NCI-H82 treated with DMSO at 0.1 percent for 48 hours (cell line): Measurements from ENCODE around the gene SH3RF2.

Experiments used
- DNase-seq: peaks from one replicate; lab custom pipeline; 2025; ENCODE audit not compliant: unreplicated experiment; lab: John Stamatoyannopoulos, UW

The SH3RF2 gene

GRCh38 chr5:145921211-145921610 is 15.2 kb upstream of the SH3RF2 start:
- DNase-seq, result no peak

- DNase-seq, result no peak
These were observed 14.3 kb upstream of the SH3RF2 start for GRCh38 chr5:145922059-145922458.

- DNase-seq, result no peak
These were observed 13.0 kb upstream of the SH3RF2 start for GRCh38 chr5:145923405-145923804.

- DNase-seq, result no peak
These were observed 11.5 kb upstream of the SH3RF2 start for GRCh38 chr5:145924849-145925248.

GRCh38 chr5:145925353-145925752 is 11.0 kb upstream of the SH3RF2 start:
- DNase-seq, result no peak

- no peak for DNase-seq
These were observed 10.6 kb upstream of the SH3RF2 start for GRCh38 chr5:145925803-145926202.

GRCh38 chr5:145931718-145932117 is 4.7 kb upstream of the SH3RF2 start:
- DNase-seq, result no peak

- DNase-seq, result no peak
These were observed 2.1 kb upstream of the SH3RF2 start for GRCh38 chr5:145934276-145934675.

GRCh38 chr5:145937432-145938250 is 1.3 kb downstream of the SH3RF2 start:
- DNase-seq, result no peak

- DNase-seq, result no peak
These were observed 2.6 kb downstream of the SH3RF2 start for GRCh38 chr5:145938776-145939539.

GRCh38 chr5:145939540-145940065 is 3.2 kb downstream of the SH3RF2 start:
- no peak for DNase-seq

- DNase-seq, result no peak
These were observed 4.7 kb downstream of the SH3RF2 start for GRCh38 chr5:145941096-145941447.

GRCh38 chr5:145941448-145942130 is 5.2 kb downstream of the SH3RF2 start:
- no peak for DNase-seq

GRCh38 chr5:145942201-145942600 is 5.8 kb downstream of the SH3RF2 start:
- no peak for DNase-seq

GRCh38 chr5:145942749-145943148 is 6.4 kb downstream of the SH3RF2 start:
- DNase-seq, result no peak

- DNase-seq, result peak; percentile 7
These were observed 7.3 kb downstream of the SH3RF2 start for GRCh38 chr5:145943674-145944121.

- no peak for DNase-seq
These were observed 8.0 kb downstream of the SH3RF2 start for GRCh38 chr5:145944328-145944727.

GRCh38 chr5:145945620-145946111 is 9.3 kb downstream of the SH3RF2 start:
- no peak for DNase-seq

GRCh38 chr5:145946112-145946861 is 9.9 kb downstream of the SH3RF2 start:
- no peak for DNase-seq

GRCh38 chr5:145947581-145947980 is 11.2 kb downstream of the SH3RF2 start:
- DNase-seq, result no peak

- no peak for DNase-seq
These were observed 11.7 kb downstream of the SH3RF2 start for GRCh38 chr5:145948047-145948446.
